NCI-H1417 treated with DMSO at 0.1 percent for 48 hours (cell line): ENCODE measurements around the gene PIM2.

Experiments
- DNase-seq: peaks from one replicate; lab custom pipeline; 2025; lab: John Stamatoyannopoulos, UW

The PIM2 gene

GRCh38 chrX:48918643-48919340, at the start of gene PIM2:
TSS of gene PIM2 (minus strand) at chrX:48919024. CDS start at chrX:48918834, 190 bp downstream.
- peak; percentile 75 for DNase-seq

- DNase-seq: no peak
These were observed 49.6 kb upstream of the PIM2 start for GRCh38 chrX:48968377-48968776.

DNA sequence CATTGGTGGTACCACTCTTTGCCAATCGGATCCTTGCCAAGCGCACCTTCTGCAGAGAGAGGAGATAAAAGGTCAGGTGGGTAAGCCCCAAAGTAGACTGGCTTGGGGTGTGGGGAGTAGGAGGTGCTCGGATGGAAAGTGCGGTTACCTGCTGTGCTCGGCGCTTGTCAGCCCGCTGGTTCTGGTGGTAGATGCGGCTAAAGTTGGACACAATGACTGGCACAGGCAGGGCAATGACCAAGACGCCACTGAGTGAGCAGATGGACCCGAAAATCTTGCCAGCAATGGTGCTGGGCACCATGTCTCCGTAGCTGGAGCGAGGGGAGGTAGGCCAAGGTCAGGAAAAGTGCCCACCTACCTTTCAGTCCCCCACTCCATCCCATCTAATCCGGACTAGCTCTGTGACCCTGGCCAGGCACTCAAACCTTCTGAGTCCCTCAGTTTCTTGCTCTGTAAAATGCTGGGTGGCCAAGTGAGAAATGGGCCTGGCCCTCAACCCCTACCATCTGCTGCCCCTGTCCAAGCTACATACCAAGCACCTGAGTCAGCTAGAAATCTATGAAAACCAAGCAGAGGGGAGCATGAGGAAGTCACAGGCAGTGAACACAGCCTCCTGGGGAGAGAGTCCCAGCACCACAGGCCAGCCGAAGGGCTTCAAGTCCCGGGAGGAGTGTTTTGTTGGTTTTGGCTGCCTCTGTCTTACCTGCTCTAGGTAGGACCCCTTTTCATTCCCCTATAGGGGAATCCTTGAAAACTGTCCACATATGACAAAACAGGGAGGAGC, 48.2 kb upstream of the PIM2 start:
- DNase-seq: no peak

DNA sequence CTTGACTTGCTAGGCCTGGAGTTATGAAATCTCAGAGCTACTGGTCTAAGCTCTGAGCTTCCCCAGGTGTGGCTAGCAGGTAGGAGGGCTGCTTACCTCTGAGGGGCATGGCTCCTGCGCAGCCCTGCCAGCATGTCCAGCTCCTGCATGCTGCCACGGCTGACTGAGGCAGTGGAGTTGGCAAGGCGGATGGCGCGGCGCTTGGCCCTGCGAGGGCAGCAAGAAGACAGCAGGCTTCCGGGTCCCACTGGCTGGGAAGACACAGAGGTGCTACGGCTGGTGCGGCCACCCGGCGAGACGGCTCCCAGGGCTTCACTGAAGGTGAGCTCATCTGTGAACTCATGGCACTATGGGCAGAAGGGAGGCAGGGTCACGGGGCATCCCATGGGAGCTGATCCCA, 47.1 kb upstream of the PIM2 start:
- DNase-seq: no peak

DNA sequence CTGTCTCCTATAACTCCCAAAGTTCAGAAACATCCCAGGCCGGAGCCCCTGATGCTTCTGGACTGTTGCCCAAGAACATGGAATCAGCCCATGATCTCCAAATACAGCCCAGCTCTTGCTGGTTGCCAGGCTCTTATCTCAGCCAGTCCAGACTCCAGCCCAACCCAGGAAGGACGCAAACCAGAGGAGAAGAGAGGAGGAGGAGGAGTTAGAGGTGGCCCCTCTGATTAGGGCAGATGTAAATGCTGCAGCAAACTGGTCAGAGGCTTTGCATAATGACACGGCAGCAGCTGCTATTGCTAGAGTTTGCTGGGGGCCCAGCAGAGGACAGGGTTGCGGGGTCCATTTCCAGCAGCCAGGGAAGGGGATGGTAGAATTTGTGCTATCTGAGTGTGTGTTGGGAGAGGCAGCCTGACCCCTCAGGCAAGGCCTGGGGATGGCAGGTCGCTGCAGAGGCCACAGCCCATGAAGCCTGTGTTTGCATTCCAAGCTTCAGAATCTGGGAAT, 42.8 kb upstream of the PIM2 start:
- no peak for DNase-seq

GRCh38 chrX:48960291-48960690, 41.5 kb upstream of the PIM2 start:
- DNase-seq: no peak

- no peak for DNase-seq
These were observed 39.8 kb upstream of the PIM2 start for GRCh38 chrX:48958635-48959094.

- DNase-seq: peak; percentile 68
These were observed 39.2 kb upstream of the PIM2 start for GRCh38 chrX:48957827-48958634.

GRCh38 chrX:48957477-48957826, 38.6 kb upstream of the PIM2 start, which contains the start of gene OTUD5:
TSS of gene OTUD5 (minus strand) at chrX:48957607. CDS start at chrX:48957570, 37 bp downstream.
- no peak for DNase-seq

DNA sequence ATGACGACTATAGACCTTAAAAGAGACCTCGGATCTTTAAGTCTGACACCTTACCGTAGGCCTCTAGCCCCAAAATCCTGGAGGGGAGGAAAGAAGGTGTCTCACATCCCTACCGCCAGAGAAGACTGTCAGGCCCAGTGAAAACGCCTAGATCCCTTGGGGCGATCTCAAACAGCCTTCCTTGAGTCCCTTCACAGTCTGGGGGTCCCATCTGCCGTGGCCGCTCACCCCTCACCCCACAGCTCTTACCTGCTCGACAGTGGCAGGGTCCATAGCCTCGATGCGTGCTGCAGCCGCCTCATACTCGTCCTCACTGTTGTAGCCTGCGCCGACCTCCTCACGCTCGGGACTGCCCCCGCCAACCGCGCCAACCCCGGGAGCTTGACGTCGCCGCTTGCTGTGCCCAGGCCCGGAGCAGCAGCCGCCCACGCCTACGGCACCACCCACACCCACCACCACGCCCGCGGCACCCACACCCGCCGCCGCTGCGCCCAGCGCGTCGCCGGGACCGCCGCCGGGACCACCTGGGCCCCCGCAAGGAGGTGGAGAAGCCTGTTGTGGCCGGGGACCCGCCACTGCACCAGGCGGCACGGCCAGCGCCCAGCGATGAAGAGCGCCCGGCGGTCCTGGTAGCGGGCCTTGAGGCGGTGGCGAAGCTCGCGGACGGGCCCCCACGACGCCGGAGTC, 38.0 kb upstream of the PIM2 start:
- DNase-seq: no peak

DNA sequence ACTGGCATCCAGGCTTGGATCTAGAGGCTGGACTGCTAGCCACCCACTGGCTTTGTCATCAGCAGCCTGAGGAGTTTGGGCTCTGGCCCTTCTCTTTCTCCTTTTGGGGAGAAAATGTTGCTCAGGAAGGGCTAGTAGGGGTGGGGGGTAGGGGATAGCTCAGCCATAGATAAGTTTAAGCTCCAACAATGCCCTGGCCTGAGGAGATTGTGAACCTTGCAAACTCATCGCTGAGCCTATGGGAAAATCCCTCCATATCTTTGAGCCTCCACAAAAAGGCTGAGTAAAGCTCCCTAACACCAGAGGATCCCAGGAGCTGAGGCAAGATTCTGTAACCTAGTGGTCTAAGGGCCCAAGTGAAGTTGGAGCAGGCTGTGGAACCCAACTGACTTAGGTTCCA, 29.8 kb upstream of the PIM2 start:
- no peak for DNase-seq

DNA sequence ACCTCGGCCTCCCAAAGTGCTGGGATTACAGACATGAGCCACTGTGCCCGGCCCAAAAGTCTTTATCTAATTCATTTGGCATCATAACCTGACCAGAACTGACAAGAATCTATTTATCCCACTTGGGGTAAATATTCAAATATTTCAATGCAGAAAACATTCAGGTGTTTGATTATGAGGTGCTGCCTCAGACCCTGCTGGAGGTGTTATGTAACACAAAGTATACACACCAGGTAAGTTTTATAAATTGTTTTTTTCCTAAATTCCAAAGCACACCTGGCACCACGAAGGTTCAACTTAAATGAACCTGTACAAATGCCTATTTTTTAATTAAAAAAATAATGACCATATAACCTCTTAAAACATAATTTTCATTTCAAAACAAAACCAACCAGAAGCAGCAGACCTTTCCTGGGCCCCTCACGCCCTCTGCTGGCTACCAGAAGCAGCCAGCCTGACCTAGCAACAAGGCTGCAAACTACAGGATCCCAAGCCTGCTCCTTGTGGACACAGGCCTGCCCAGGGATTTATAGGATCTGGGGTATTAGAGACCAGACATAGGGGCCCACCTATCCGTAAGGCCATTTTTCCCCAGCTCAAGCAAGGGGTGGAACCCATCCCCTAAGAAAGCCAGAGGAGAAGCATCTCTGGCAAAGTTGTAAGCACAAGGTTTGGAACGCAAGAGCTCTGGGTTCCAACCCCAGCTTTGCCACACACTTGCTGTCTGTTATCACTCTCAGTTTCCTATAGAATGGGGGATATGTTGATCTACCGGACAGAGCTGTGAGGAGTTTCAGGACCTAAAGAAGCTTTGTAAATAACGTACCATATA, 26.9 kb upstream of the PIM2 start:
- DNase-seq: no peak

DNA sequence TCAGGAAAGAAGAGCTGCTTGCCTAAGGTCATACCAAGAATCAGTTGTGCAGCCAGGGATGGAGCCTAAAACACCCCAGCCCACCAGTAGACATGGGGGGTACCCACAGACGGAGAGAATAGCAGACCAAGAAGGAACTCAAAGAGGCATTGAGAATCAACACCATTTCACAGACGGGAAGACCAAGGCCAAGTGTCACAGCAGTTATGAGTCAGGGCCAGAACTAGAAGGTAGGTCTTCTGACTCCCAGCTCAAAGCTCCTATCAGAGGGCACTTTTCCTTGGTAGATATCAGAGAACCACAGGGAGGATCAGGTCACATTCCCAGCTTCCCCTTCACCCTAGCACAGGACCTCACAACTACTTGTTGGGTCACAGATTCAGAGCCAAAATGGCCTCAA, 24.1 kb upstream of the PIM2 start:
- no peak for DNase-seq

DNA sequence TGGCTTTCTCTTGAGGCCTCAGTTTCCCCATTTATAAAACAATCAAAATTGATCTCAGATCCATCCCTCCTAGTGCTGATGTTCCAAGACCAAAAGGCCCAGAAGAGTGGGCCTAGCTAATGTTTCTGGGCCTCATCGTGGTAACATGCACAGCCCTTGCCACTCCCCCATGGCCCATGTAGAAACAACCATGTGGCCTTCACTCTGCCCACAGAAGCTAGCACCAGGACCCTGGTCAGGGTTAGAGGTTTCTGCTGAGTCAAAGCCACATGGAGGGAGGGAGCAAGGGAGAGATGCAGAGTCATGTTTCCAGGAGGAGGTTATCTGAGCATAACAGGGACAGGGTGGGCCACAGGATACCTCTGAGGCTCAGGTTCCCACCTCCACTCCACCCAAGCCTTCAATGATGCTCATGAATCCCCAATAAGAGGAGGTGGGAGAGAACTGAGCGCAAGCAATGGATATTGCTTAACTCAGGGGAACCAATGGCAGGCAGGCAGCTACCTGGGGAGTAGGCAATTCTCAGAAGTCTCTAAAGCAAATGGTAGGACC, 21.7 kb upstream of the PIM2 start:
- no peak for DNase-seq

DNA sequence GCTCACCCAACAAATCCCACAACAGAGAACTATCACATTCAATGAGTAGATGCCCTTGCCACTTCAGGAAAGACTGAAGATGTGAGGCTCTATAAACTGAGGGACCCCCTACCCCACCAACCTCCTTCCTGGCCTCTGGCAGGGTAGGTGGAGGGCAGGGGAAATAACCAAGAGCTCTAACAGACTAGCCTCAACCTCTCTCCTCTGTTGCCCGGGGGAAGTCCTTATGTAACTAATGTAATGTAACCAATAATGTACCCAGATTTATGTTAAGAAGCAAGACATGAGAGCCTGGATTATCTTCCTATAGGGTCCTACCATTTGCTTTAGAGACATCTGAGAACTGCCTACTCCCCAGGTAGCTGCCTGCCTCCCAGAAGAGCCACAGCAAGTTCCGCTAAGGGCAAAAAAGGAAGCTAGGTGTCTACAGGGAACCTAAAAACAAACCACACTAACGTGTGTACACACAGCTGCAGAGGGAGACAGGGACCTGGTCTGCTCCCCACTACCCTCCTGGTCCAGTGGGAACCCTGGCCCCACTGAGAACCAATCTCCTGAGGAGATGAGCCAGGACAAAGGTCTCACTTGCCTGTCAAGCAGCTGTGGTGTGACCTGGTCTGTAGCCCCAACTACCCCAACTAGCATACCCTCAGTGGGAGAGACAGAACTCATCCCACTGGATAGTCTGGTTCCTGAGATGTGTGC, 20.9 kb upstream of the PIM2 start:
- no peak for DNase-seq

DNA sequence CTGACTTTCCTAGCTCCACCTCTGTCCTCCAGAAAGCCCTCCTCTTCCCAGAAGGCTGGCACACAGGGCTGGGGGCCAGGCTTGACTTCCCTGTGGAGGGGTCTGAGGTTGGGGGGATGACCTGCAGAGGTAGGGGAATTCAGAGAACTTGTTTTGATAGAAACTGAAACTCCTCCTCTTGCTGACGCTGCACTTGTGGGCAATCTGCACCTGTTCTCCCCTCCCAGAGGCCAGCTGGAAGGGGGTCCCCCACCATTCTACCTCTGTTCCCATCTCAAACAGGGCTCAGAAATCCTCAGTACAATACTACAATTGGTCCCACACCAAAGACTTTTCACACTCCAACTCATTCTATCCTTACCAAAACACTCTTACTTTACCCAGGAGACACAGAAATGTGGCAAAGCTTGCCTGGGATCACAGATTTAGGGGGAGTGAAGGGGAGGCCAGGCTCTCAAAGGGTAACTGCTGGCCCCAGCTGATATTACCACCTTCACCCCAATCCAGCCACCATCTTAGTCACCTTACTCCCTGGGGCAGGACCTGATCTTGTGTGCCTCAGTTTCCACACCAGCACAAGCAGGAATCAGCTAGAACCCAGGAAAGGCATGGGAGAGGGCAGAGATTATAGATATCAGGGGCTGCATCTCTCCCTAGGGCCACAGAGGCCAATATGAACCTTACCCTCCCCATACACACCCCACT, 20.0 kb upstream of the PIM2 start:
- no peak for DNase-seq

DNA sequence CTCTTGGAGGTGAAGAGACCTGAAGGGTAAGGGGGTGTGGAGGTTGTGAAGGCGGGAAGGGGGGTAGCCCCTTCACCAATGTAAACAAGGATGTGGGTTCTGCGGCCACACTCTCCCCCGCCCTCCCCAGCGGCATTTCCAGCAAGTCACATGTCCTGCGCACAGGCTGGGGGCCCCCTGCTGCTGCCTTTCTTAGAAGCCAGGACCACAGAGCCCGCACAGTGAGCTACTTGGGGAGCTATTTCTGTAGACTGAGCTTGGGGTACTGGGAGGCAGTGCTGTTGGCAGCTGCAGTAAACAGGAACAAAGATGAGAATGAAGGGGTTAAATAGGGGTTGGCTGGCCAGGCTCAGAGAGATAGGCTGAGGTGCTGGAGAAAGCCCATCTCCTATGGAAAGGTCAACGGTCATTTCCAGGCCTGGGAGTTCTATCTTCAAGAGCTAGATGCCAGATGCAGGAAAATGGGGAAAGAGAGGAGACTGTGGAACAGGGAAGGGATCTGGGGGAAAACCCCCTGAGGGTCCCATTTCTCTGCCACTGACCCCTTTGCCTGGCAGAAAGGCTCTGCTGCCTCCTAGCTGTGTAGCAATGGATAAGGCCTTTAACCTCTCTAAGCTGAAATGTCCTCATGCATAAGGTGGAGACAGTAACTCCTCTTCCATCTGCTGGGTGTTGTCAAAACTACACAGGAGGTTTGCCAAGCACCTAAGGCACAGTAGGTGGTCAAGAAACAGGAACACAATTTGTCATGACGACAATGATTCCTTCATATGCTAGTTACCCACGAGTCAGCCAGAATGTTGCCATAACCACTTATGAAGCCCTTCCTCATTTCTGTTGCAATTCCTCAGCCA, 18.5 kb upstream of the PIM2 start:
- no peak for DNase-seq

DNA sequence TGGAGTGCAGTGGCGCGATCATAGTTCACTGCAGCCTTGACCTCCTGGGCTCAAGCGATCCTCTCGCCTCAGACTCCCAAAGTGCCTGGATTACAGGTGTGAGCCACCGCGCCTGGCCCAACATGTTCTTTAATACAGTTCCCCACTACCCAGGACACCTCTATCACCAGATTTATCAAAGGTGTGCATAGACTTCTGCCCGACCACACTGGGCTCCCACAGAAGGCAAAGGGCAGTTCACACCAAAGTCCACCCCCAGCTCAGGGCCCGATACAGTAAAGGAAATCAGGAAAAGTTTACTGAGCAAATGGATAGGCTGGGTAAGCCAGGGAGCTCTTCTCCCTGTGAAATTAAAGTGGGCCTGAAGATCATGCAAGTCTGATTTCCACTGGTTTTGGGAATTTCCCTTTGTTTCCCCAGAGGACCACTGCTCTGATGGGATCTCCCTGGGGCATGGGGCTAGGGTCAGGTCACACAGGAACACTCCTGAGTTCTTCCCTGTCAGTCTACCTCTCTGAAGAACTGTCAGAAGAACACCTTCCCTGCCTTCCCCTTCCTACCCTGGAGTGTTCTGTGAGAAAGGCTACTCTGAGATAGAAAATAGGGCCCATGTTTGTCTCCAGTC, 17.7 kb upstream of the PIM2 start:
- no peak for DNase-seq
